Measurements from ENCODE around the gene RBM38.

GRCh38 chr20:57380081-57380750 lies 11.0 kb upstream of the RBM38 start:
- TF ChIP-seq CTCF (IDR thresholded peaks at IDR 0.05; ENCODE audit: borderline replicate concordance, extremely low read depth, low read length, poor library complexity, severe bottlenecking): no peak
- no peak for TF ChIP-seq EZH2 (IDR thresholded peaks at IDR 0.05; ENCODE audit: borderline replicate concordance, low read depth, low read length, severe bottlenecking)

All from DND-41 (cell line).